Measurements from ENCODE around the gene TP53.
"Not testable (repeated sequence)": the region's sequence is repeated elsewhere in the genome, so short reads cannot be mapped to it uniquely, and the experiment has no call there.

TP53 gene

DNA sequence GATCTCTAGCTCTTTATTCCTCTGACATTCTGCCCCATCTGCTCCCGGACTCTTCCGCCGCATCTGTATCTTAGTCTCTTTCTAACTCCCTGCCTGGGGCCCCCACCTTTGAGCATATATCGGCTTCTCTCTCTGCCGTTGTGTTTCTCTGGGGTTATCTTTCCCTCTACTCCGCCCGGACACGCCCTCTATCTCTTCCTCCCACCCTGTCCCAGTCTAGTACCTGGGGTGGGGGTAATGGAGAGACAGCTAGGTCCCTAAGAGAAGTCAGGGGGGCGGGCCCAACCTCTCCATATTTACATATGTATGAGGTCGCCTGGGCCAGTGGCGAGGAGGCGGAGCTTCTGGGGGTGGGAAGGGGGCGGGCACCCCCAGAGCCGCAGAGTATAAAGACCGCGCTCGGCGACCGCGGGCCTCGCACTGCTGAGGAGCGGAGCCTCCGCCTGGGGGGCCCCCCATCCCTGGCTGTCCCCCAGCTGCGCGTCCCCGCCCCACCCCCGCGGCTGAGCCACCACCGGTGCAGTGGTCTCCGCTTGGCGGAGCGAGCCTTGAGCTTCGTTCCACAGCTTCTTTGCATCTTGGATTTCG, 36.7 kb downstream of the TP53 start, which contains the start of gene ATP1B2:
ATP1B2 (plus strand) TSS at position 418 of the 588 bp plus-strand sequence. CDS start 593 bp downstream, outside the sequence.
- no peak within 1 kb of the TSS for H3K27ac ChIP-seq

DNA sequence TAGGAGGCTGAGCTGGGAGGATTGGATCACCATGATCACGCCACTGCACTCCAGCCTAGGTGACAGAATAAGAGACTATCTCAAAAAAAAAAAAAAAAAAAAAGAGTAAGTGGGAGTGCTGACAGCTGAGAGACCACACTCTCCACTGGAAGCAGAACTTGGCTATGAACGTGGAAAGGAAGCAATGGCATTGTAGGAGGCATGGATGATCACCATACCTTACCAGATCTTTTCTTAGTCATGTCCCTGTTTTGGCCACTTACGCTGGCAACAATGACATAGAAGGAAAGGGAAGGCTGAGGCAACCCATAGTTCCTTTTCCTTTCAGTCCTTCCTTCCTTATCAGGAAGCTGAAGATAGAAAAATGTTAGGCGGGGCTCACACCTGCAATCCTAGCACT, 40.3 kb downstream of the TP53 start:
- no peak overlapping the region for H3K27ac ChIP-seq
- TF ChIP-seq, protein P1, sequence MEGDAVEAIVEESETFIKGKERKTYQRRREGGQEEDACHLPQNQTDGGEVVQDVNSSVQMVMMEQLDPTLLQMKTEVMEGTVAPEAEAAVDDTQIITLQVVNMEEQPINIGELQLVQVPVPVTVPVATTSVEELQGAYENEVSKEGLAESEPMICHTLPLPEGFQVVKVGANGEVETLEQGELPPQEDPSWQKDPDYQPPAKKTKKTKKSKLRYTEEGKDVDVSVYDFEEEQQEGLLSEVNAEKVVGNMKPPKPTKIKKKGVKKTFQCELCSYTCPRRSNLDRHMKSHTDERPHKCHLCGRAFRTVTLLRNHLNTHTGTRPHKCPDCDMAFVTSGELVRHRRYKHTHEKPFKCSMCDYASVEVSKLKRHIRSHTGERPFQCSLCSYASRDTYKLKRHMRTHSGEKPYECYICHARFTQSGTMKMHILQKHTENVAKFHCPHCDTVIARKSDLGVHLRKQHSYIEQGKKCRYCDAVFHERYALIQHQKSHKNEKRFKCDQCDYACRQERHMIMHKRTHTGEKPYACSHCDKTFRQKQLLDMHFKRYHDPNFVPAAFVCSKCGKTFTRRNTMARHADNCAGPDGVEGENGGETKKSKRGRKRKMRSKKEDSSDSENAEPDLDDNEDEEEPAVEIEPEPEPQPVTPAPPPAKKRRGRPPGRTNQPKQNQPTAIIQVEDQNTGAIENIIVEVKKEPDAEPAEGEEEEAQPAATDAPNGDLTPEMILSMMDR (conservative IDR thresholded peaks at IDR 0.05) = no peak

More for the DNA sequence above, 36.7 kb downstream of the TP53 start, which contains the start of gene ATP1B2:
- TF ChIP-seq, protein P1 (conservative IDR thresholded peaks at IDR 0.05) = no peak

DNA sequence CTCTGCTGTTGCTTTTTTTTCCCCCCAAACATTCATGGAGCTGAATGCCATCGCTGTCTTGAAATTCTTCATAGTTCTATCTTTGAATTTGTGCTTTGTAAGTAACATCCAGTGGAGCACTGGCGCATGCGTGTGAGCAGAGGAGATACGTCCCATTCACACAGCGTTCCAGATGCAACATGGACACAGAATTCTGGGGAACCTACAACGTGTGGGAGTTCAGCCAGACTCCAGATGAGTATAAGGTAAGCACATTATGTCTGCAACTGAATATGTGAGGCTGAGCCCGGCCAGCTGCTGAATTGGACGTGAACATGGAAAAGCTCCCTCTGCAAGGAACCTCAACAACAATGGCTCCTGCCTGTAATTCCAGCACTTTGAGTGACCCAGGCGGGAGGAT, 40.8 kb downstream of the TP53 start:
- TF ChIP-seq, protein P1 (conservative IDR thresholded peaks at IDR 0.05) = no peak

DNA sequence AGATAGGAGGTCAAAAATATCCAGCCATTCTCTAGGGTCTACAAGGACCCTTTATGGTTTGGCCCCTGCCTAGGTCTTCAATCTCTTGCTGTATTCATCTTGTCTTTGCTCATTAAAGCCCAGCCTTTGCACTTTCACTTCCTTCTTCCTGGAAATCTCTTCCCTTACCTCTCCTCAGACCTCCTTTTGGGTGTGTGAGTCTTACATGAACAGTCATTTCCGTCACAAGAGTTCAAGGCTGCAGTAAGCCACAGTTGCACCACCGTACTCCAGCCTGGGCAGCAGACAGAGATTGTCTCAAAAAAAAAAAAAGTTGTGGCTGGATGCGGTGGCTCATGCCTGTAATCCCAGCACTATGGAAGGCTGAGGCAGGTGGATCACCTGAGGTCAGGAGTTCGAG, 42.5 kb downstream of the TP53 start:
- TF ChIP-seq, protein P1 (conservative IDR thresholded peaks at IDR 0.05) = no peak
- H3K27ac ChIP-seq = no peak overlapping the region

More for the DNA sequence above, 40.8 kb downstream of the TP53 start:
- no peak overlapping the region for H3K27ac ChIP-seq

DNA sequence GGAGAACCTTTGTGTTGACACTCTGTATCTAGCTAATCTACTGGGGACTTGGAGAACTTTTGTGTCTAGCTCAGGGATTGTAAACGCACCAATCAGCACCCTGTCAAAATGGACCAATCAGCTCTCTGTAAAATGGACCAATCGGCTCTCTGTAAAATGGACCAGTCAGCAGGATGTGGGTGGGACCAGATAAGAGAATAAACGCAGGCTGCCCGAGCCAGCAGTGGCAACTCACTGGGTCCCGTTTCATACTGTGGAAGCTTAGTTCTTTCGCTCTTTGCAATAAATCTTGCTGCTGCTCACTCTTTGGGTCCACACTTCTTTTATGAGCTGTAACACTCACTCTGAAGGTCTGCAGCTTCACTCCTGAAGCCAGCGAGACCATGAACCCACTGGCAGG, 45.7 kb downstream of the TP53 start:
- H3K27ac ChIP-seq = not testable (repeated sequence)

DNA sequence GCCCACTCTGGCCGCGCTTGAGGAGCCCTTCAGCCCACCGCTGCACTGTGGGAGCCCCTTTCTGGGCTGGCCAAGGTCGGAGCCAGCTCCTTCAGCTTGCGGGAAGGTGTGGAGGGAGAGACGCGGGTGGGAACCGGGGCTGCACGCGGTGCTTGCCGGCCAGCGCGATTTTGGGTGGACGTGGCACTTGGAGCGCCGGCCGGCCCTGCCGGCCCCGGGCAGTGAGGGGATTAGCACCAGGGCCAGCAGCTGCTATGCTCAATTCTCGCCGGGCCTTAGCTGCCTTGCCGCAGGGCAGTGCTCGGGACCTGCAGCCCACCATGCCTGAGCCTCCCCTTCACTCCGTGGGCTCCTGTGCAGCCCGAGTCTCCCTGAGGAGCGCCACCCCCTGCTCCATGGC, 46.5 kb downstream of the TP53 start:
- no peak overlapping the region for H3K27ac ChIP-seq
- TF ChIP-seq, protein P1 (conservative IDR thresholded peaks at IDR 0.05) = no peak

DNA sequence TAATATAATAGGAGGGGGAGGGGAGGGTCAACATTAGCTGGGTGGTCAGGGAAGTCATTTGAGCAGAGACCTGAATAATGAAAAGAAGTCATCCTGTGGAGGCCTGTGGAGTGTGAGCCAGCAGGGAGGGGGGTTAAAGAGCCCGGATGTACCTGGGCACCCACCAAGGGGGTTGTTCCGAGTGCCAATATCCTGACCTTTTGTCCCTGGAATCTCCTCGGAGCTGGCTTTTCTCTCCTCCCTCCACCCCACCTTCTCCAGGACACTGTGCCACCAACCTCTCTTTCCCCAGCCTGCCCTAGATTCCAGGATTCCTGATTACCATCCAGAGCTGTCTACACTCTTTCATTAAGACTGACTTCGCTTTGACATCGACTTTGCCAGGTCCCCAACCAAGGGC, 51.1 kb downstream of the TP53 start:
- TF ChIP-seq, protein P1 (conservative IDR thresholded peaks at IDR 0.05) = no peak
- H3K27ac ChIP-seq = no peak overlapping the region

DNA sequence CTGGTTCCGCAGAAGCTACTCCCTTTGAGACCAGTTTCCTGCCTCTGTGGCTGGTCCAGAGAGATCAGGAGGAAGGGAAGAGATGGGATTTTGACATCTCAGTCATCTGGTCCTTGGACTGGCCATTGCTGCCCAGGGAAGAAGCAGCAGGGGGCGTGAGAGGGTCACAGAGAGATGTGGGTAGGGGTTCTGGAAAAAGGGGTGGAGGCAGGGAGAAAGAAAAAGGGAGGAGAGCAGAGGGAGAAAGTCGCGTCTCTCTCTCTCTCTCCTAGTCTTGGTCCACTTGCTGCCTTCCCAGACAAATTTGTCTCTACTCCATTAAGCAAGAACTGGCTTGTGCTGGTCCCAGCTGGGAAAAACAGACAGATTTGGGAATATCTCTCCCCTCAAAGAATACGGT, 52.9 kb downstream of the TP53 start:
- no peak overlapping the region for H3K27ac ChIP-seq
- TF ChIP-seq, protein P1 (conservative IDR thresholded peaks at IDR 0.05) = peak; percentile 32
